ENCODE measurements around the gene CASP8. TPM values are rescaled to one million over a fixed set of nuclear protein-coding genes. Genes with fewer than 3 reads are reported as not detected.

The CASP8 gene
- total RNA-seq, 1 experiment from 2014 or later = 23.0 TPM

Other genes with a start within 250 kb of the CASP8 start
- gene HYCC2, start 188.9 kb upstream of the CASP8 start, total RNA-seq (2014; rRNA removed) = 3.6 and 3.7 TPM in 2 replicates
- gene NDUFB3, start 188.5 kb upstream of the CASP8 start, total RNA-seq (2014; rRNA removed) = 89.9 and 127 TPM in 2 replicates
- 47.7 and 50.0 TPM in 2 replicates for gene CFLAR, start 144.4 kb upstream of the CASP8 start, total RNA-seq (2014; rRNA removed)
- 0.38 and 0.52 TPM in 2 replicates for gene CASP10, start 77.4 kb upstream of the CASP8 start, total RNA-seq (2014; rRNA removed)
- gene FLACC1, start 96.8 kb downstream of the CASP8 start, total RNA-seq (2014; rRNA removed) = 1.3 and 3.7 TPM in 2 replicates
- 47.8 and 73.9 TPM in 2 replicates for gene TRAK2, start 190.9 kb downstream of the CASP8 start, total RNA-seq (2014; rRNA removed)
- 255 and 259 TPM in 2 replicates for gene STRADB, start 191.2 kb downstream of the CASP8 start, total RNA-seq (2014; rRNA removed)